ENCODE data around the gene EMC9. TPM values are rescaled to one million over a fixed set of nuclear protein-coding genes. Genes with fewer than 3 reads are reported as not detected.

The EMC9 gene
- polyA plus RNA-seq, 2 of the 4 experiments (the other 2 are of a cell fraction) = 21.5 to 48.5 TPM

GRCh38 chr14:24146453-24146977 lies 5.1 kb upstream of the EMC9 start, which contains the start of gene PSME2:
TSS of gene PSME2 (minus strand) at chr14:24146610. CDS start at chr14:24146581, 29 bp downstream.
- CTCF ChIA-PET = interaction anchor here (0.8 to 12.6 kb wide), 9 partner anchors 9 to 69 kb away, joined by 3 to 168 read pairs (median 3); partner anchors contain the start of genes IRF9, MDP1 and PSME1
- DNase-seq (ENCODE audit: low read depth in 1 of 2, low spot score in 1 of 2) (peak; percentile 97 to 98), ATAC-seq (peak; percentile 77 to 87), FAIRE-seq (no peak)
- peak within 1 kb of the TSS; percentile 89 for H3K4me3 ChIP-seq
- peak within 1 kb of the TSS; percentile 85 for H3K4me2 ChIP-seq
- POLR2A ChIA-PET = interaction anchor here (0.5 to 2.5 kb wide), 12 partner anchors 8 to 96 kb away, joined by 3 to 18 read pairs (median 4); partner anchors contain the start of genes CARMIL3, CHMP4A, DCAF11 and IRF9
- peak; percentile 27; the same call in 1 of the 2 replicates for TF ChIP-seq MAX (IDR thresholded peaks at IDR 0.05)
- 0 out of 2 replicates have a peak, but pooled peaks have one; percentile 43 for TF ChIP-seq MAZ (IDR thresholded peaks at IDR 0.05; ENCODE audit: borderline replicate concordance, low read depth, low read length)
- no peak for TF ChIP-seq EHF (CRISPR knock-in tag; IDR thresholded peaks at IDR 0.05)
- no peak for TF ChIP-seq CEBPB (IDR thresholded peaks at IDR 0.05)
- TF ChIP-seq JUN (IDR thresholded peaks at IDR 0.05) = peak; percentile 30; a peak in 2 of 5 replicates
- no peak for TF ChIP-seq TFCP2L1 (CRISPR knock-in tag; IDR thresholded peaks at IDR 0.05)
- TF ChIP-seq POLR2A (IDR thresholded peaks at IDR 0.05; ENCODE audit: low read length) = peak; percentile 71
- peak within 1 kb of the TSS; percentile 91 to 98 for H3K27ac ChIP-seq
- no peaks in the 10 kb centered on the region for H3K9me3 ChIP-seq
- H3K4me1 ChIP-seq = peaks cover 18% of the 10 kb centered on the region
- 2% methylated on average over 13 of the region's 25 CpGs for WGBS (ENCODE audit: missing lambda C conversion rate)

DNA sequence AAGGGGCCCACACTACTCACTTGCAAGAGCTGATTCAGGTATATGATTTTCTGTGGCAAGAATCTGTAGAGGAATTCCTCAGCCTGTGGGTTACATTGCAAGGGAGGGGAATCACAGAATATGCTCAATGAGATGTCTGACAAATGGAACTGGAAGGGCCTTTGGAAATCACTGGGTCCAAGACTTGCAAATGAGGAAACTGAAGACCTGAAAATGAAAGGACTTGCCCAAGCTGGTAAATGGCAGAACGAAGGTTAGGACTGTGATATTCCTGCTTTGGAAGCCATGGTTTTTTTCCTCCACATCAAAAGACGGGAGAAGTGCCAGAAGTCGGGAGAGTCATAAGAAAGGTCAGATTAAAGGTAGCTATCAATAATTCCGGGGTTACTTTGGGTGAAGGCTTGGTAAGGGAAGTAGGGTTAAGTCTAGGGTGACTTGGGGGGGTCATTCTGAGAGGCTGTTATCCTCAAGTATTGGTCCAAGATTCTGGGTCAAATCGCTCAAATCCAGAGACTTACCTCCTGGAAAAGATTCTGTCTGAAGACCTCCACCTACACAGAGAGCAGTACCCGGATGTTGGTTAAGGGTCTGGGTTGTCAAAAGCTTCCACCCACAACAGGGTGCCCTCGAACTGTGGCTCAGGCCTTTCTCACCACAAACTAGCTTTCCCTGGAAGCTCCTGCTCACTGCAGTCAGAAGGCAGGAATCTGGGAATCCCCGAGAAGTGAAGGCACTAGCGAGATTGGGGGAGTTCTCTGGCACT lies 4.5 kb upstream of the EMC9 start:
- H3K9me3 ChIP-seq = no peaks in the 10 kb centered on the region
- peak overlapping the region; percentile 85 for H3K4me2 ChIP-seq
- H3K27ac ChIP-seq = peak overlapping the region; percentile 91 to 98
- FAIRE-seq = no peak
- CTCF ChIA-PET = interaction anchor here (0.6 to 12.6 kb wide), 10 partner anchors 9 to 825 kb away, joined by 3 to 168 read pairs (median 3); partner anchors contain the start of genes IRF9 and PABPN1
- WGBS (ENCODE audit: missing lambda C conversion rate) = 5% methylated on average over 9 of the region's 9 CpGs
- H3K4me3 ChIP-seq = peak overlapping the region; percentile 89
- TF ChIP-seq GATA3 (IDR thresholded peaks at IDR 0.05; ENCODE audit: borderline replicate concordance) (no peak), CTCF (IDR thresholded peaks at IDR 0.05) (no peak), MAFK (IDR thresholded peaks at IDR 0.05; ENCODE audit: partially characterized antibody) (no peak), MYC (IDR thresholded peaks at IDR 0.05; ENCODE audit: borderline replicate concordance, low read length) (no peak), MAZ (IDR thresholded peaks at IDR 0.05; ENCODE audit: borderline replicate concordance, low read depth, low read length) (no peak), POLR2A (IDR thresholded peaks at IDR 0.05; ENCODE audit: low read length) (no peak), EHF (CRISPR knock-in tag; IDR thresholded peaks at IDR 0.05) (no peak), POLR2AphosphoS2 (conservative IDR thresholded peaks at IDR 0.05; ENCODE audit: low read length) (no peak), KDM5A (IDR thresholded peaks at IDR 0.05) (no peak), EP300 (IDR thresholded peaks at IDR 0.05) (no peak)
- TF ChIP-seq, protein P1, sequence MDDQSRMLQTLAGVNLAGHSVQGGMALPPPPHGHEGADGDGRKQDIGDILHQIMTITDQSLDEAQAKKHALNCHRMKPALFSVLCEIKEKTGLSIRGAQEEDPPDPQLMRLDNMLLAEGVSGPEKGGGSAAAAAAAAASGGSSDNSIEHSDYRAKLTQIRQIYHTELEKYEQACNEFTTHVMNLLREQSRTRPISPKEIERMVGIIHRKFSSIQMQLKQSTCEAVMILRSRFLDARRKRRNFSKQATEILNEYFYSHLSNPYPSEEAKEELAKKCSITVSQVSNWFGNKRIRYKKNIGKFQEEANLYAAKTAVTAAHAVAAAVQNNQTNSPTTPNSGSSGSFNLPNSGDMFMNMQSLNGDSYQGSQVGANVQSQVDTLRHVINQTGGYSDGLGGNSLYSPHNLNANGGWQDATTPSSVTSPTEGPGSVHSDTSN (IDR thresholded peaks at IDR 0.05) = no peak
- H3K4me1 ChIP-seq = peaks cover 18% of the 10 kb centered on the region
- DNase-seq (ENCODE audit: low read depth in 1 of 2, low spot score in 1 of 2) = peak in 1 of 2 experiments; percentile 51
- ATAC-seq = peak; percentile 0 to 1; a peak in 2 of 6 replicates
- POLR2A ChIA-PET = interaction anchor here (0.6 to 2.5 kb wide), 8 partner anchors 10 to 887 kb away, joined by 3 to 18 read pairs (median 4); partner anchors contain the start of genes CARMIL3, DCAF11, IRF9 and MDP1

GRCh38 chr14:24145219-24145618 lies 3.8 kb upstream of the EMC9 start:
- POLR2A ChIA-PET = no interaction called here
- FAIRE-seq (no peak), ATAC-seq (no peak), DNase-seq (ENCODE audit: low read depth in 1 of 2, low spot score in 1 of 2) (no peak)
- Histone ChIP-seq H3K9me3 (no peaks in the 10 kb centered on the region), H3K27ac (peak overlapping the region; percentile 91 to 98; a peak in 4 of 6 replicates), H3K4me2 (peak overlapping the region; percentile 85), H3K4me1 (peaks cover 18% of the 10 kb centered on the region), H3K4me3 (peak overlapping the region; percentile 89; the same call in 2 of the 3 replicates)
- WGBS (ENCODE audit: missing lambda C conversion rate) = 91% methylated on average over 2 of the region's 2 CpGs
- CTCF ChIA-PET = interaction anchor here (0.6 to 12.6 kb wide), 7 partner anchors 8 to 824 kb away, joined by 3 to 168 read pairs (median 5); partner anchors contain the start of genes DCAF11, IRF9, NRL and PABPN1
- TF ChIP-seq, protein P2, sequence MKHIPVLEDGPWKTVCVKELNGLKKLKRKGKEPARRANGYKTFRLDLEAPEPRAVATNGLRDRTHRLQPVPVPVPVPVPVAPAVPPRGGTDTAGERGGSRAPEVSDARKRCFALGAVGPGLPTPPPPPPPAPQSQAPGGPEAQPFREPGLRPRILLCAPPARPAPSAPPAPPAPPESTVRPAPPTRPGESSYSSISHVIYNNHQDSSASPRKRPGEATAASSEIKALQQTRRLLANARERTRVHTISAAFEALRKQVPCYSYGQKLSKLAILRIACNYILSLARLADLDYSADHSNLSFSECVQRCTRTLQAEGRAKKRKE (CRISPR knock-in tag; IDR thresholded peaks at IDR 0.05; ENCODE audit: low read depth) = no peak
- TF ChIP-seq TFCP2L1 (CRISPR knock-in tag; IDR thresholded peaks at IDR 0.05) (no peak), NFE2L2 (conservative IDR thresholded peaks at IDR 0.05; ENCODE audit: low read length) (no peak), ZC3H11A (IDR thresholded peaks at IDR 0.05) (no peak), HOXB5 (CRISPR knock-in tag; IDR thresholded peaks at IDR 0.05) (no peak), ZSCAN20 (CRISPR knock-in tag; IDR thresholded peaks at IDR 0.05) (no peak), KDM1A (IDR thresholded peaks at IDR 0.05; ENCODE audit: low read depth) (no peak), CBX2 (IDR thresholded peaks at IDR 0.05; ENCODE audit: borderline replicate concordance, low read depth) (no peak), SMC3 (IDR thresholded peaks at IDR 0.05) (no peak), FOXS1 (CRISPR knock-in tag; IDR thresholded peaks at IDR 0.05) (no peak), FOSL2 (IDR thresholded peaks at IDR 0.05) (no peak), FOSL2 (CRISPR knock-in tag; IDR thresholded peaks at IDR 0.05) (no peak), RCOR1 (IDR thresholded peaks at IDR 0.05; ENCODE audit: low read depth, low read length) (no peak), HOXA7 (CRISPR knock-in tag; IDR thresholded peaks at IDR 0.05) (no peak)
- TF ChIP-seq, protein P3, sequence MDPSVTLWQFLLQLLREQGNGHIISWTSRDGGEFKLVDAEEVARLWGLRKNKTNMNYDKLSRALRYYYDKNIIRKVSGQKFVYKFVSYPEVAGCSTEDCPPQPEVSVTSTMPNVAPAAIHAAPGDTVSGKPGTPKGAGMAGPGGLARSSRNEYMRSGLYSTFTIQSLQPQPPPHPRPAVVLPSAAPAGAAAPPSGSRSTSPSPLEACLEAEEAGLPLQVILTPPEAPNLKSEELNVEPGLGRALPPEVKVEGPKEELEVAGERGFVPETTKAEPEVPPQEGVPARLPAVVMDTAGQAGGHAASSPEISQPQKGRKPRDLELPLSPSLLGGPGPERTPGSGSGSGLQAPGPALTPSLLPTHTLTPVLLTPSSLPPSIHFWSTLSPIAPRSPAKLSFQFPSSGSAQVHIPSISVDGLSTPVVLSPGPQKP (IDR thresholded peaks at IDR 0.05; ENCODE audit: low read depth, low read length) = no peak

Measured in A549 (cell line).